NOMO-1 treated with dmso at 0.1 percent for 144 hours (cell line): ENCODE measurements around the gene SAV1.
"Not testable (repeated sequence)": the region's sequence is repeated elsewhere in the genome, so short reads cannot be mapped to it uniquely, and the experiment has no call there.

Experiments
- DNase-seq: peaks from one replicate; lab custom pipeline; 2025; ENCODE audit not compliant: unreplicated experiment; lab: John Stamatoyannopoulos, UW

The SAV1 gene

DNA sequence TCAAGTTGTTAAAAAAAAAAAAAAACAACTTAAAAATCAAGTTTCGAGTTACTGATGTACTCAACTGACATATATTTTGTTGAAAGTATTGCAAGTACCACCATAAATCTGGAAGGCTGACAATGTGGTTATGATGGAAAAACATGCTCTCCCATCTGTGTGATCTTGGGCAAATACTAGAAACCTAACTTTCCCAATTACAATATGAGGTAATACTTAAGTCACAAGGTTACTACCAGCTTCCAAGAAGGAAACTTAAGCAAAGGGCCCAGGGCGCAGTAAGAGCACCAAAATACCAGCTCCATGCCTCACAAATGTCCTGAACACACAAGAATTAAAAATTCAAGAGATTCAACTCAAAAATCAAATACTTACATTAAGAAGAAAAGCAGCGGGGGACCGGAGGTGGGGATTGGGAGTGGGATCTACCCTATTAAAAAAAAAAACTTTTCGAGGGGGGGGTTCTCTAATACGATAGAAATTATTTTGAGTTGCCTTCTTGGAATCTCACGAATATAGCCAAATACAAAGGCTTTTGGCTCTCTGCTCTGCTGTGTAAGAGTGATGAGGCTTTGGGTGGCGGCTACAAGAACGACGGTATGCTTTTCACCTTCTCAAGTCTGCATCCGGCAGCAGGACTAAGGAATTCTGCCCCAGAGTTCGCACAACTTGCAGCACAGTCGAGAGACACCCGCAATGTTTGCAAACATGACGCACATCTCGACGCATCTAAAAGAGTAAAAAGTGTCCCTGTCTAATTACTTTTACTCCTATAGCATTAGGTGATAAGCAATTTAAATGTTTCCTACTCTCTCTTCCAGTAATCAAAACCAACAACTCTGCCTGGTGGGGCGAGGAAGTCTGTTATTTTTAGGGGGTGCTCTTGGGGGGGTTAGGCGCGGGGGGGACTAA is 1.1 kb downstream of the SAV1 start:
- DNase-seq = no peak

DNA sequence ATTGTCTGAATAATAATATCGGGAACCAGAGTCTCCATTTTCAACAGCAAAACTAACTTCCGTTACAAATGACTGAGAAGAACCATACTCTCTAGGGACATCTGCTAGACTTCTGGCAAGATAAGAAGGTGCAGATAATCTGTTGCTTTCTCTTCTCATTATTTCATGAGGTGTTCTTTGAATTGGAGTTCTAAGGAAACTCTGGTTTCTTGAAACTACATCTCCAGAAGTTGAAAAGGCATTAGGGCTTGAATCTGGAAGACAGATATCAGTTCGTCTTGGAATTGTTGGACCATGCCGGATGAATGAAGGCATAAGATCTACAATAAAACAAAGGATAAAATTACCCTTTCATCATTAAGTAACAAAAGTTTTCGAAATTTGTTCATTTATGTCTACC is 2.8 kb downstream of the SAV1 start:
- DNase-seq = not testable (repeated sequence)

DNA sequence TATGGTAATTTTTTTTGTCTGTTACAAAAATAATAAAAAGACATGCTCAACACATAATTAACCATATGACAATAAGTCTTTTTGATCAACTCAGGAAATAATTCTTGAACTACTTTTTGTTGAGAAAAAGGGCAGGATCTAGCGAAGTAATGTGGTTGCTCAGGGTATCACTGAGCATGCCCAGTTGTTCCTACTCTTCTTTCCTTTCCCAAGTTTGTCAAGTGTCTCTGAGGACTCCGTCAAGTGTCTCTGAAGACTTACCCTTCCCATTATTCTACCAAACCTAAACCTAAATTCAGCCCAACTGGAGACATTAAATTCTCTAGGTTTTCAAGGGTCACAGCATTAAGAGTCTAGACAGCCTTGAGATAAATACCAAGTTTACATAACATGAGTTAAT is 3.5 kb downstream of the SAV1 start:
- not testable (repeated sequence) for DNase-seq

DNA sequence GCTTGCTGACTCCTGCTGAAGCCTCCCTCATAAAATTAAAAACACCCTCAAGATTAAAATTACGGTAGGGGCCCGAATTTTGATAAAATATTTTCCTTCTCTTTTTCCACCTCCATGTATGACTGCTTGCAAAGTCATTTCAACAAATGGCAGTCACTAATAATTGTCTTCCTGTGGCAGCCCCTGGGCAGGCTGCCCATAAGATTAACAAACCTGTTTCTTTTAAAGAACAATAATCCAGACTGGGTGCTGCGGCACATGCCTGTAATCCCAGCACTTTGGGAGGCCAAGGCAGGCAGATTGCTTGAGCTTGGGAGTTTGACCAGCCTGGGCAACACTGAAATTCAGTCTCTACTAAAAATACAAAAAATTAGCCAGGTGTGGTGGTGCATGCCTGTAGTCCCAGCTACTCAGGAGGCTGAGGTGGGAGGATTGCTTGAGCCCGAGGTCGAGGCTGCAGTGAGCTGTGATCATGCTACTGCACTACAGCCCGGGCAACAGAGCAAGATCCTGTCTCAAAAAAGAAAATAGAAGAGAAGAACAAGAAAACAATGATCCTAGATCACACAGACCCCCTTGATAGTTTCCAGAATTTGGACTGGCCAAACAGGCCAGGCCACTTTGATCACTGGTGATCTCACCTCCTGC is 8.7 kb downstream of the SAV1 start:
- DNase-seq = no peak

DNA sequence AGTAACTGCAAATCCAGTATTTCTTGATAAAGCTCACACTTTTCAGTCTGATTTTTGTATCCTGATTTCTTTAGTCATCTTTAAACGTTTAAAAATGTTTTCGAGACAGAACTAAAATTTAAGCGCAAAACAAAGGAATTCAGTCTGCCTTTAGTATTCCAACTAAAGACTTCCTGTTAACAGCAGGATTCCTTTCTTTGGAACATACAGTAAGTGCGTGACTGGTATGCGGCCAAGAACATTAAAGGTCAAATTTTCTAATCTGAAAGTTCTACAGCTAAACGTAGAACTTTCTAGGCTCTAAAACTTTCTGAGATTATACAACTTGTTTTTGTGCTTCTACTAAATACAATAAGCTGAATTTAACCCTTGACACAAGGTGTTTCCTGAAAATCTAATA is 9.9 kb downstream of the SAV1 start:
- no peak for DNase-seq

DNA sequence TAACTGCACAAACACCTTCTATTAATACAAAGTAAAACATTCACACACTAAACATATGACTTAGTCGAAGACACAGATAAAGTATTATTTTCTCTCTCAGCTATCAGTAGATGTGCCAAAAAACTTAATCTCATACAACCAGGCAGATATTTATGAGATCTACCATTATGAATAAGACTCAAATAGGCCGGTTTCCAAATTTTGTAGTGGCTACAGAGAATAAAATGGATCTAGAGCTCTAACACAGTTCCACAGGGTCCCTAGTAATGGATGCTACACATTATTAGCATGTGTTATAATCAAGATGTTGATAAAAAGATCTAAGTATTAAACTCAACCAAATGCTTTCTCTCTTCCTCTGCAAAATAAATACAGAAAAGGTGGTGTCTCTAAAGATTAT is 10.4 kb downstream of the SAV1 start:
- no peak for DNase-seq

DNA sequence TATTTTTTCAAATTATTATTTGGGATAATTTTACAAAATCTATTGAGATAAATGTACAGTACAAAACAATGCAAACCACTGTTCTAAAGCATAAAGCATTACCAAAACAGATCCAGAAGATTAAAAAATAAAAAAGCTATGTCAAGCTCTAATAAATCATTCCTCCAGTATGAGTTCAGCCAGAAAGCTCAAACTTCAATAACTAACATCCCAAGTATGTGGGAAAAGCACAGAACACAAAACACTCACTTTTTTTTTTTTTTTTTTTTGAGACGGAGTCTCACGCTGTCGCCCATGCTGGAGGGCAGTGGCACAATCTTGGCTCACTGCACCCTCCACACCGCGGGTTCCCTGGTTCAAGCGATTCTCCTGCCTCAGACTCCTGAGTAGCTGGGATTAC is 11.3 kb downstream of the SAV1 start:
- no peak for DNase-seq

DNA sequence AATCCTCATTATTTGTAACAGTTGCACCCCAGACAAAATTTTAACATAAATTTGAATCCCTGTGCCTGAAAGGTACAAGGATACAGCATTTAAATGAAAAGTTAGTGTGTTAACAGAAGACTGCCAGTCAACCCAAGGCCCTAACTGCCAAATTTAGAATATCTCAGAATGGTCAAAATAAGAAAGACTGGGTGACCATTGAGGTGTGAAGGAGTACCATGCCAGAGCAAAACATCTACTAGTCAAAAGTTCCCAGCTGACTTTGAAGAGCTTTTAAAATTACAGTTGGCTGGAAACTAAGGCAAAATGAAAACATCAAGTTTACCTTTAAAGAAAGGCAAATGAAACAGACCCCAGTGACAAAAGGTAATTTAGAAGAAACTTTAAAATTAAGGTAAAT is 18.4 kb downstream of the SAV1 start:
- DNase-seq = no peak

DNA sequence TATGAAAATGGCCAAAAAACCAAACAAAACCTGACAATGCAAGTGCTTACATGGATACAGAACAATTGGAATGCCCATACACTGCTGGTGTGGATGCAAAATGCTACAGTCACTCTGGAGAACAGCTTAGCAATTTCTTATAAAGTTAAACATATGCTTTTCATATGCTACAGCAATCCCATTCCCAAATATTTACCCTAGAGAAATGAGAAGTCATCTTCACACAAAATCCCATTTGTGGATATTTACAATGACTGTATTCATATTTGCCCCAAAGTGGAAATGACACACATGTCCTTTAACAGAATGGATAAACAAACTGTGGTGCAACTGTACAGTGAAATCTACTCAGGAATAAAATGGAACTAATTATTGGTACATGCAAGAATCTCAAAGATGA is 20.4 kb downstream of the SAV1 start:
- no peak for DNase-seq

DNA sequence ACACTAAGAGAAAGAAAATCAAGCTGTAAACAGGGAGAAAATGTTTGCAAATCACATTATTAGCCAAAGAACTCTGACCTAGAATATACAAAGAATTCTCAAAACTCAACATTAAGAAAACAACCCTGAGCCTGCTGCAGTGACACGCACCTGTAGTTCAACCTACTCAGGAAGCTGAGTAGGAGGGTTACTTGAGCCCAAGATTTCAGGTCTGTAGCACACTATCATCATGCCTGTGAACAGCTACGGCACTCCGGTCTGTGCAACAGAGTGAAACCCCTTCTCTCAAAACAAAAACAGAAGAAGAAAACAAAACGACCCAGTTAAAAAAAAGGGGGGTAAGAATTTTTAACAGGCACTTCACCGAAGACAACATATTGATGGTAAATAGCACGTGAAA is 20.8 kb downstream of the SAV1 start:
- DNase-seq = no peak

DNA sequence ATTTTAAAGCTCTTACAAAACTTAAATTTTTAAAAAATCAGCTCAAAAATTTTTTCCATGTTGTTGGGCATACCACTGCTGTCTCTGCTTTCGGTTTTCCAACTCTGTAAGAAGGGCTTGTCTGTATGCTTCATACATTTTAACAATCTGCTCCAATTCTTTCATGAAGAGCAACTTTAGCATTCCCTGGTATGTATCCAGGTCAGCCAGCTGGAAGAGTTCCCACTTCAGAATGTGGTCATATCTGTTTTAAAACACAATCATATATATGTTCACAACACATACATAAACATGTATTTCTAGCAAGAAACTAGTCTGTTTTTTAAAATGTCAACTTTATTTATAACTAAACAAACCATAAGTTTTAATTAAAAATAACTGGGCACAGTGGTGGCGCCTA is 33.0 kb downstream of the SAV1 start:
- DNase-seq = no peak

DNA sequence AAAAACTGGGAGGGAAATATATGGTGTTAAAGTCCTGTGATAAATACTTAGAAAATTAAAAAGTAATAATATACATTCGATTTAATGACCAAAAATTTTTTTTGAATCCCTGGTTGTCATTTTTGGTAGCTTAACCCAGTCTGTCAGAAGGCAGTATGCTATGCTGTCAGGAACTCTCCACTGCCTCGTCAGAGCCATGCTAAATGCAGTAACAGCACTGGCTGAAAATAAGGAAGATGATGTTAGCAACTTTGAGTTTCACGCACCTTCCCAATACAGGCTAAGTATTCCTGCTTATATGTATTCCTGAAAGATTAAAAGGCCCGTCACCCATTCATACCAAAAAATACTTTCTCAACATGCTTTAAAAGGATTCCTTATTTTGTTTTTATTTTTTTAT is 34.2 kb downstream of the SAV1 start:
- DNase-seq = no peak

DNA sequence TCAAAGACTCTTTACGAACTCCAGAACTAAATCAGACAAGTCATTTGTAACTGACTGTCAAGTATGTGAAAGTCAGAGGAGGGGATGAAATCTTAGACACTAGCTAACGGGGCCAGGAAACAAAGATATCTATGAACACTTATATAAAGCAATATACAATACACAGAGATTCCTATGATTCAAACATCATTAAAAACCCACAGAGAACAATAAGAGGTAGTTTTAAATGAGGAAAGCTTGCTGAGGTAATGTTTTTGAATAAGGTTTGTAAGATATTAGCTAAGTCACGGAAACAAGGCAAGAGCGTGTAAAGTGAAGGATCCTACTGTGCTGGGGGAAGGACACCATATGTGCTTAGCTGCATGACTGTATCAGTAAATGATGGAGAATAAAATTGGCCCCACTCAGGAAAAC is 36.7 kb downstream of the SAV1 start:
- DNase-seq = no peak

DNA sequence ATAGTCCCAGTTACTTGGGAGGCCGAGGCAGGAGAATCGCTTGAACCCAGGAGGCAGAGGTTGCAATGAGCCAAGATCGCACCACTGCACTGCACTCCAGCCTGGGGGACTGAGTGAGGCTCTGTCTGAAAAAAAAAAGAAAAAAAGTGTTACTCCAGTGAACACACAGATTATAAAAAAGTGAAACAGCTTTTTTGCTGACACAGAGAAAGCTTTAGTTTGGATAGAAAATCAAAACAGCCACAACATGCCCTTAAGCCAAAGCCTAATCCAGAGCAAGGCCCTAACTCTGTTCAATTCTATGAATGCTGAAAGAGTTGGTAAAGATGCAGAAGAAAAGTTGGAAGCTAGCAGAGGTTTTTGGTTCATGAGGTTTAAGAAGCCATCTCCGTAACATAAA is 43.2 kb downstream of the SAV1 start:
- not testable (repeated sequence) for DNase-seq

DNA sequence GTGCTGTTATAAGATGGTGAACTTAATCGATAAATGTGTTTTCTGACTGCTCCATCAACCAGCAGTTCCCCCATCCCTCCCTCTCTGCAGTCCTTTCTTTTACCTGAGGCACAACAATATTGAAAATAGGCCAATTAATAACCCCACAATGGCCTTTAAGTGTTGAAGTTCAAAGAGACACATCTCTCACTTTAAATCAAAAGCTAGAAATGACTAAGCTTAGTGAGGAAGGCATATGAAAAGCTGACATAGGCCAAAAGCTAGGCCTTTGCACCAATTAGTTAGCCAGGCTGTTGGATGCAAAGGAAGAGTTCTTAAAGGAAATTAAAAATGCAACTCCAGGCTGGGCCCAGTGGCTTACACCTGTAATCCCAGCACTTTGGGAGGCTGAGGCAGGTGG is 43.7 kb downstream of the SAV1 start:
- DNase-seq = no peak

DNA sequence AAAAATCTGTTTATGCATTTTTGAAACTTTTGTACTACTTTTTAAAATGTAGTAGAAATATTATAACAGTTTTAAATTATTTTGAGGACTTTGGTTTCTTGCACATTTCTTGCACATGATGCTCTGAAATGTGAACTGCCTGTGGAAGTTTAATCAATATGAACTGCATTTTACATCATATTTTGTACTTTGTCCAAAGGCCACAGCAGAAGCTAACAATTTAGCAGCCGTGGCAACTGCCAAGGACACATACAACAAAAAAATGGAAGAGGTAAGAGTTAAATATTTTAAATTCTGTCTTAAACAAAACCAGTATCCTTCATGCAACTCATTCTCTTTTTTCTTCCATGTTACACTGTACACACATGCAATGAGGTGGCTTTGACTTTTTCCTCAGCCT is 45.1 kb downstream of the SAV1 start:
- DNase-seq = no peak

DNA sequence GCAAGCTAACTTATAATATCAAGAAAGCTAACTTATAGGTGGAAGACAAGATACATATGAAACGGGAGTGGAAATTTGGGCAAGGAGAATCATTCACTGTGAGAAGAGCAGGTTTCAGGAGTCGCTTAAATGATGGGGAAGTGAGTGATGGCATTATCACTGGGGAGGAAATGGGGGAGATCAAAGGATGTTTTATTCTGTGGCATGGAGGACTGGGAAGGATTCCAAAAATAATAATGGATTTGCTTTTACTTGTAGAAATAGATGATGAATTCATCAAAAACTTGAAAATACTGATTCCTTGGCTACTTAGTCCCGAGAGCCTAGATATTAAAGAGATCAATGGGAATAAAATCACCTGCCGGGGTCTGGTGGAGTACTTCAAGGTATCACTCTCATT is 47.8 kb downstream of the SAV1 start:
- no peak for DNase-seq

DNA sequence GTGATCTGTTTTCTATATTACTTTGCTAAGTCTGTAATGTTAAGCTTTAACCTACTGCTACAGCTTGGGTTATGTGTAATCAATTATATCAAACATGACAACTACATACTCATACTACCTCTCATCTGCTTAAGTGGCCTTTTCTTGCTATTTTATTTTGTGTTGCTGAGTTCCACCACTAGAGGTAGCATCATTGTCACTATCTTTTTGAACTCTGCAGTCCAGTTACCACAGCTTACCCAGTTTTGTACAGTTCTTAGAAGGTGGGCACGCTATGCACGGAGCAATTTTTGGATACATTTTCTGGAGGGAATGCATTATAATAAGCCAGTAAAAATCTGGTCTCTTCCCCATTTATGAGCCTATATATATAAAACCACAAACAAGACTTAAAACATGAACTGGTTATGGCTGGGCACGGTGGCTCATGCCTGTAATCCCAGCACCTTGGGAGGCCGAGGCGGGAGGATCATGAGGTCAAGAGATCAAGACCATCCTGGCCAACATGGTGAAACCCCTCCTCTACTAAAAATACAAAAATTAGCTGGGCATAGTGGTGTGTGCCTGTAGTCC is 48.5 kb downstream of the SAV1 start:
- DNase-seq = no peak

DNA sequence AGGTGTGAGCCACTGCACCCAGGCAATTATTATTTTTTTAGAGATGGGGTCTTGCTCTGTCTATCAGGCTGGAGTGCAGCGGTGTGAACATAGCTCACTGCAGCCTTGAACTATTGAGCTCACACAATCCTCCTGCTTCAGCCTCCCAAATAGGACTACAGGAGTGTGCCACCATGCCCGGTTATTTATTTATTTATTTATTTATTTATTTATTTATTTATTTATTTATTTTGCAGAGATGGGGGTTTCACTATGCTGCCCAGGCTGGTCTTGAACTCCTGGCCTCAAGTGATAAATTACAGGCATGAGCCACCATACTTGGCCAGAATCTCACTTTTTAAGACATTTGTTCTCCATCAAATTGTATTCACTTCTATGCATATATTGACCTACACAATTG is 51.8 kb downstream of the SAV1 start:
- DNase-seq = no peak

DNA sequence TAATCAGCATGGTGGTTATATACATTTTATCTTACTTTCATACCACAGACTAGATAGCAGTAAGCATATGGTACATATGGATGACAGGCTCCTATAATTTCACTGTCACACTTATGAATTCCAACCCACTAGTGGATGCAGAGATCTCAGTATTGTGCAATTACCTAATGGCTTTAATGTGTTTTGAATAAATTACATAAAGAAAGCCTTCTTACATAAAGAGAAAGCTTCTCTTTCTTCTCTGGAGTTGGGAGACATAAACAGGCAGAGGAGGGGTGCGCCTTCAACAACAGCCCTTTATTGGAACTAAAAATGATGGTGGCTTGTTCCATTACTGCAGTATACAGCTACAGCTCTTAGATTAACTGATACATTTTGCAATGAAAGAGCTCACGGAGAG is 52.6 kb downstream of the SAV1 start:
- no peak for DNase-seq

DNA sequence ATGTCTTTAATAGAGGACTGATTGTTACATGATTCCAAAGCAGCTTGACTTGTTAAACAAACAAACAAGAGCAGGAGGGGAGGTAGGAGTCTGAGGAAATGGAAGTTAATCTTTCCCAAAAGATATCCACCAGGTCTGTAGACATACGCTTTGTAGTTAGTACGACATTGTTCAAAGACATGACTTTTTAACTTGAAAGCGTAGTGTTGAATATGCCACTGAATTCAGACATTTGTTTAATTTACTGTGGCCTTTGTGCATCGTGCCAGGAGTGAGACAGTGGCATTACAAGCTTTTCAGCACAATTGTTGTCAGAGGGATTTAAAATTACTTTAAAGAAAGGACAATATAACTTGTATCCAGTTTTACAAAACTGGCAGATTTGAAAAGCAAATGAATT is 53.0 kb downstream of the SAV1 start:
- no peak for DNase-seq

DNA sequence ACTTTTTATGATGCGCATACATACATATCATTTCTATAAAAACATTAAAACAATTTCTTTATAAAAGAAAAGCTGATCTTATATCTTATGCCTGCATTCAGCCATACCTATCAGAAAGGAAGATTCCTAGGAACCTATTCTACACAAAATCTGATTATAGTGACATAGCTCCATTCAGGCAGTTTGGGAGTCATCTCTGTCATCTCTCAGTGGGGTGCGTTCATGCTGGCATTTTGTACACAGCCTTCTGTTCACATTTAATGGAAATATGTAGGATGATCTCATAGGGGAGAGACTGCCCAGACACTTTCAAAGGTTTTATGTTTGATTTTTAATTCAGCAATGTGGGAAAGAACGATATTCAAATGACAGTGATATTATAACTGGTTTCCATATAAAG is 55.3 kb downstream of the SAV1 start:
- no peak for DNase-seq
